Ectodermal cell (in vitro differentiated cells): ENCODE results near the gene PLEKHA7.

Experiments used
- H3K27ac ChIP-seq: 2 replicates; pipeline ENCODE4 v1.7.0; 2013; ENCODE audit warnings: mild to moderate bottlenecking, low read depth, low read length; ENCODE audit not compliant: insufficient read depth, poor library complexity, severe bottlenecking
- H3K27me3 ChIP-seq: 2 replicates; pipeline ENCODE4 v1.7.0; 2013; ENCODE audit warnings: mild to moderate bottlenecking, low read length; ENCODE audit not compliant: insufficient read depth, control insufficient read depth, poor library complexity, severe bottlenecking
- H3K36me3 ChIP-seq: one replicate; pipeline ENCODE4 v1.7.0; 2013; ENCODE audit warnings: low read length; ENCODE audit not compliant: control insufficient read depth, insufficient read depth
- H3K4me1 ChIP-seq: one replicate; pipeline ENCODE4 v1.7.0; 2013; ENCODE audit warnings: low read length; ENCODE audit not compliant: control insufficient read depth, insufficient read depth
- H3K4me3 ChIP-seq: 2 replicates; pipeline ENCODE4 v1.7.0; 2013; ENCODE audit warnings: low read depth, low read length, control low read depth; ENCODE audit not compliant: insufficient read depth
- H3K9me3 ChIP-seq: 2 replicates; pipeline ENCODE4 v1.7.0; 2013; ENCODE audit warnings: mild to moderate bottlenecking, low read length, moderate library complexity; ENCODE audit not compliant: control insufficient read depth
- WGBS, 2 experiments: methylation state at CpG; one replicate each; pipeline ENCODE4 v1.1.7; 2013; ENCODE audit warnings: missing lambda C conversion rate in 2 of 2; 5-methylcytosine and 5-hydroxymethylcytosine counted together

The PLEKHA7 gene

DNA sequence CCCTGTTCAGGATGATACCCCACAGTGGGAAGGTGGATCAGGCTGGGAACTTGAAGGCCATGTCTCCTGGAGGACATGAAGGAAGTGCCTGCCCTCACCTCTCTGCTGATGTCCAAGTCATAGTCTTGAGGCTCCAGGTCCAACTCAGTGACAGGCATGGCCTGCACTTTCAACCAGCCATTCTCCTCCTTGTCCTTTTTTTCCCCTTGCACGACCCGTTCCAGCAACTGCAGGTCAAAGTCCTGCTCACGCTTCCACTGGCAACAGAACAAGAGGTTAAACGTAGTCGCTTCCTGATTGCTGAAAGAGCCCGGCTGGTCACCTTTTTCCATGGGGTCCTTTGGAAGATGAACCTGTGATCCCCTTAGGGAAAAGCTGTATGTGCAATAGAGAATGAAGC is 228.1 kb downstream of the PLEKHA7 start:
- H3K36me3 ChIP-seq: no peaks in the 10 kb centered on the region
- no peak overlapping the region for H3K4me3 ChIP-seq
- WGBS, 2 experiments: 95 to 96% methylated on average over 6 of the region's 6 CpGs
- H3K27ac ChIP-seq: no peak overlapping the region
- H3K9me3 ChIP-seq: no peaks in the 10 kb centered on the region
- peaks cover 26% of the 10 kb centered on the region for H3K4me1 ChIP-seq
- H3K27me3 ChIP-seq: peaks cover 9% of the 10 kb centered on the region

DNA sequence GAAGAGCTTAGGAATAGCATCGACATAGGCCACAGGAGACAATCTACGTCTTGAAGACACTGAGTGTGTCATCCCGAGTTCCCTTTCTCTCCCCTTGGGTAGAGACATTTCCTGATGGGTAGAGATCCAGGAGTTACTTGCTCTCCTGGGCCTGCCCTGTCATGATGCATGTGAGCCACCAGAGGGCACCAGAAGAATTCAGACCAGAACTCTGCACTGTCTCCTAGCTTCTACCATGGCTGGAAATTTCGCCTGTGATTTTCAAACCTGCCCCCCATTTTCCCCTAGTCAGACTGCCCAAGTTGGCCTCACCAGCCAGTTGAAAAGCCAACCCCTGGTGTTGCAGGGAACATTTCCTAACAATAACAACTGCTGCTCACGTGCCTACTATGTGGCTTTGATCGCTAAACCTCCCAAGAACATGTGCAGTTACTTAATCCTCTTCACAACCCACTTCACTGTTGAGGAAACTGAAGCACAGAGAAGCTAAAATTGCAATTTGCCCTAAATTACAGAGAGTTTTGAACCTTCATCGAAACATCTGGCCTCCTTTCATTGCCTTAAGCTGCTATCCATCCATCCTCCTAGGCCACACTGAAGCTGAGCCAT is 228.6 kb downstream of the PLEKHA7 start:
- H3K27ac ChIP-seq: no peak overlapping the region
- H3K27me3 ChIP-seq: peaks cover 9% of the 10 kb centered on the region
- peaks cover 26% of the 10 kb centered on the region for H3K4me1 ChIP-seq
- WGBS, 2 experiments: 66 to 68% methylated on average over 7 of the region's 7 CpGs
- no peaks in the 10 kb centered on the region for H3K9me3 ChIP-seq
- H3K36me3 ChIP-seq: no peaks in the 10 kb centered on the region
- no peak overlapping the region for H3K4me3 ChIP-seq

DNA sequence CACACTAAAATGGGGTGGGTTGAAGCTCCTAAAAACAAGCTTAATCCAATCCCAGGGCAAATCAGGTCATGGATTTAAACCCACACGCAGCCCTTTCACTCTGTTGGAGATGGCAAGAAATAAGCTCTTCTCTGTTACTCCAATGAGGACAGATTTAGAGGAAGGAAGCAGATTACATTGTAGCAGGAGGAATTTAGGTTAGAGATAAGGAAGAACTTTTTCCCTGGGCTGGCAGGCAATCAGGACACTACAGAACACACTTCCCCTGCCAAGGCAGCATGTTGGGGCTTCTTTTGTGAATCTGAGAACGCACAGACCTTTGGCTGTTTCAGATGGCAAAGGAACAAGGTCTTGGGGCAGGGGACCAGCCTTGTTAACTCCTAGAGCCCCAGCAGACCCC is 229.5 kb downstream of the PLEKHA7 start:
- H3K36me3 ChIP-seq: no peaks in the 10 kb centered on the region
- H3K27ac ChIP-seq: peak overlapping the region; percentile 83
- WGBS, 2 experiments: 55 to 75% methylated on average over 2 of the region's 2 CpGs
- H3K4me1 ChIP-seq: peaks cover 26% of the 10 kb centered on the region
- peaks cover 9% of the 10 kb centered on the region for H3K27me3 ChIP-seq
- H3K4me3 ChIP-seq: no peak overlapping the region
- H3K9me3 ChIP-seq: no peaks in the 10 kb centered on the region

DNA sequence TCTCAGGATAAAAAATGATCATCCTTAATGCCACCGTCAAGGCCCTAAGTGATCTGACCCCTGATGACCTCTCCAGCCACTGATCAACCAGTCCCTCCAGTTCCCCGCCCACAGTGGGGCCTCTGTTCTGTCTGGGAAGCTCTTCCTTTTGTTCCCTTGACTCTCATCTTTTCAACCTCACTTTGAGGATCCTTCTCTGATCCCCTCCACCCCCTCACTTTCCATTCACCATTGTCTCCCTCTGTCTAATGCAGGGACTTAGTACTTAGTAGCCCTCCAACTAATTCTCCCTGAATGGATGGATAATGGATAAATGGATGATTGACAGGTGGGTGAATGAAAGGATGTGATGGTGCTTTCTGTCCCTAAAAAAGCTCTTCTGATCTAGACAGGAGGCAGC is 230.1 kb downstream of the PLEKHA7 start:
- H3K27ac ChIP-seq: peak overlapping the region; percentile 83
- 17 to 20% methylated on average over 2 of the region's 2 CpGs for WGBS, 2 experiments
- H3K27me3 ChIP-seq: peaks cover 9% of the 10 kb centered on the region
- H3K4me3 ChIP-seq: no peak overlapping the region
- no peaks in the 10 kb centered on the region for H3K9me3 ChIP-seq
- H3K4me1 ChIP-seq: peaks cover 26% of the 10 kb centered on the region
- H3K36me3 ChIP-seq: no peaks in the 10 kb centered on the region

DNA sequence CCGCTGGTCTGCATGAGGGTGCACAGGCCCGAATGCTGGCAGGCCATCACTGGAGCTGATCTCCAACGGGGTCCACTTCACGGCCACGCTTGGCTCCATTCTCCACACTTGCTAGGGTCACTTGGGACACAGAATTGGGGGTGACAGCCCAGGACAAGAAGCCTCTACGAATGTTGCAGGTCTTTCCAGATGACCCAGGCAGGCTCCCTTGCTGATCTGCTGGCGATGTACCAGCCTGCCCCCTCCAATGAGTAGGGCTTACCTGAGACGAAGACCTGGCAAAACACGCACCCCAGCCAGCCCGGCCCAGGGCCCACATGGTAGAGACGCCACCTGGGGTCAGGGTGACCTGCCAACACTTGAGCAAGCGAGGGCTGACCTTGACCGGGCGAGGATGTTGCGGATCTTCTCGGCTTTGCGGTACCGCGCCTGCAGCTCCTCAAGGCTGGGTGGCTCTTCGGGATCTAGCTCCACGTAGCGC is 230.9 kb downstream of the PLEKHA7 start:
- Histone ChIP-seq H3K27me3 (peaks cover 9% of the 10 kb centered on the region), H3K27ac (no peak overlapping the region), H3K4me3 (no peak overlapping the region), H3K4me1 (peaks cover 33% of the 10 kb centered on the region), H3K36me3 (no peaks in the 10 kb centered on the region), H3K9me3 (no peaks in the 10 kb centered on the region)
- 95 to 96% methylated on average over 22 of the region's 22 CpGs for WGBS, 2 experiments

DNA sequence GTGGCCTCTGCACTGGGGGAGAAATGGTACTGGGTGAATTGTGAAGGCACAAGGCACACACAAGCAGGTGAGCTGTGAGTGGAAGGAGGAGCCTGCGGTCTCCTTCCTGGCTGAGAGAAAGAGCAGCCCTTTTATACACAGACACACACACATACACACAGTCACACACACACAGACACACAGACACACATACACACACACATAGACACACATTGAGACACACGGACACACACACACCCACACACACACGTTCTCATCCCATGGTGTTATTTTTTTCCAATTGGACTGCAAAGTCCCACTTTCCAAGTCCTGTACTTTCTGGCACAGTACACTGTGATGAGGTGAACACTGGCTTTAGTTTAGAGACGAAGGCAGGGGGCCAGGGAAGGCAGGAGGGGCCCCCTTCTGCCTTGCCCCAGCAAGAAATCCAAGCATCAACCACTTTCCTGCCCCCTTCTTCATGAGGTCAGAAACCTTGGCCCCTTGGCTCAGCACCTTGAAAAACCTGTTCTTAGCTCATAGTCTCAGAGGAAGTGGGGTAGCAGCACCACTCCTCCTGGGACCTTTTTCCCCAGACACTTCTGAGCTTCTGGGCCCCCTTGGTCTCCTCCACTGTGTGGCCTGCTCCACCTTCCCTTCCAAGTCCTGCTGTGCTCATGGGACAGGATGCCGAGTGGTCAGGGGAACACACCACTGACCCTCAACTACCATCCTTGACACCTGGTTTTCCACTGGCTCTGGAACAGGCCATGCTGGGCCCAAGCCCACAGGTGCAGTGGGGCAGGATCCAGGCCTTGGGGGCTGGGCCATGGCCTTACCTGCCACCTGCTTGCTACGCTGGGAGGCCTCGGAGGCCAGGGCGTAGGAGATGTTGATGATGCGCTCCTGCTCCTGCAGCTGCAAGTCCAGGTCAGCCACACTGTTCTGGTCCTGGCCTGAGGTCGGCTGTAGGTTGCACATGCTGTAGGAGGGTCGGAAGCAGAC is 232.0 kb downstream of the PLEKHA7 start:
- no peaks in the 10 kb centered on the region for H3K36me3 ChIP-seq
- H3K4me1 ChIP-seq: peaks cover 33% of the 10 kb centered on the region
- 90 to 94% methylated on average over 11 of the region's 11 CpGs for WGBS, 2 experiments
- H3K27ac ChIP-seq: no peak overlapping the region
- H3K27me3 ChIP-seq: peaks cover 9% of the 10 kb centered on the region
- no peaks in the 10 kb centered on the region for H3K9me3 ChIP-seq
- no peak overlapping the region for H3K4me3 ChIP-seq

DNA sequence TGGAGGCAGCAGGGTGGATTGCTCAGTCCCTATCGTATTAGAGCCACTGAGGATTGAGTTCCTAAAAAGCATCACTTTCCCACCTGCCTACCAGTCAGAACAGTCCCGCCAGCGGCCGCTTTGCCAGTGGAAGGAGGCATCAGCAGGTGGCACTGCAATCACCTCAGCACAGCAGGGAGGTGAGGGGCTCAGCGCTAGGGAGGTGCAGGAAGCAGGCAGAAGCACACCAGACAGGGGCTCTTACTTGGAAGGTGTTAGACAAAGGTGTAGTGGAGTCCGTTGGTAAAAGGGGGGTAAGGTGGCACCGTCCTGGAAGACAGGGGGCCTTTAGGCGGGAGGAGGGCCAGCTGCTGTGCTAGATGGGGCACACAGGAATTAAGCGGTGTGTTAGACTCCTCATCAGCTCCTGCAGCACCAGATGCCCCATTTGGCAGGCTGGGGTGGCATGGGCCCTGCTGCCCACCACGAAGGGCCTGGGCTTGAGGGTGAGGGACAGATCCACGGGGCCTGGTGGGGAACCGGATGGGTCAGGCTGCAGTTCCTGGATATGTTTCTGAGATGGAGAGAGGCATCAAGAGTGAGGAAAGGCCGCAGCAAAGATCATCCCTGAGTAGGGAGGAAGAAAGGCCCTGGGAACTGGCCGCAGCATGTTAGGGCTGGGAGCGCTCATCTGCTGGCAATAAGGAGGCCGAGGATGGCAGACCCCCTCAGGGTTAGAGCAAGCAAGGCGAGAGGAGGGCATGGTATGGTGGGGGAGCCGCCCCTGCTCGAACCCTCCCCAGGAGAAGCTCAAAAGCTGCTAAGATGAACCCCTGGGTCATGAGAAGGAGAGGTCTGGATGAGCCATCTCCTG is 233.3 kb downstream of the PLEKHA7 start:
- H3K4me3 ChIP-seq: no peak overlapping the region
- 91% methylated on average over 19 of the region's 19 CpGs for WGBS, 2 experiments

DNA sequence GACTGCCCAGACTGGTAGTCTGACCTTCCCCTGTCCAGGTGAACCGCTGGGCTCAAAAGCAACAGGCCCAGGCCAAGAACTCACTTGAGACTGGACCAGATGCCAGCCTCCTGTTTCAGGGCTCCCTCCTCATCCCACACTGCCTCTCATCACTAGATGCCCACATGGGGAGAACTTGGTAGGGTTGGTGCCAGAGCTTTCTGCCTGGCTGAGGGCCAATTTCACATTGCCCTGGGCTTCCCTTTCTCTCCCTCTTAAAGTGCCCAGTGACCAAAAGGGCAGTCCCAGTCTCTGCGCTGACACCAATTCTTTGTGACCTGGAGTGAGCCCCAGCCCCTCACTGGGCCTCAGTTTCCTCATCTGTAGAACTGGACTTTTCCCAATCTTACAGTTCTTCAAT is 234.1 kb downstream of the PLEKHA7 start:
- Histone ChIP-seq H3K27ac (no peak overlapping the region), H3K9me3 (no peaks in the 10 kb centered on the region), H3K4me3 (no peak overlapping the region), H3K36me3 (no peaks in the 10 kb centered on the region), H3K4me1 (peaks cover 45% of the 10 kb centered on the region), H3K27me3 (peaks cover 9% of the 10 kb centered on the region)
- 95 to 99% methylated on average over 2 of the region's 2 CpGs for WGBS, 2 experiments

More for the DNA sequence above, 233.3 kb downstream of the PLEKHA7 start:
- Histone ChIP-seq H3K4me1 (peaks cover 42% of the 10 kb centered on the region), H3K27me3 (peaks cover 9% of the 10 kb centered on the region), H3K36me3 (no peaks in the 10 kb centered on the region), H3K9me3 (no peaks in the 10 kb centered on the region), H3K27ac (no peak overlapping the region)

DNA sequence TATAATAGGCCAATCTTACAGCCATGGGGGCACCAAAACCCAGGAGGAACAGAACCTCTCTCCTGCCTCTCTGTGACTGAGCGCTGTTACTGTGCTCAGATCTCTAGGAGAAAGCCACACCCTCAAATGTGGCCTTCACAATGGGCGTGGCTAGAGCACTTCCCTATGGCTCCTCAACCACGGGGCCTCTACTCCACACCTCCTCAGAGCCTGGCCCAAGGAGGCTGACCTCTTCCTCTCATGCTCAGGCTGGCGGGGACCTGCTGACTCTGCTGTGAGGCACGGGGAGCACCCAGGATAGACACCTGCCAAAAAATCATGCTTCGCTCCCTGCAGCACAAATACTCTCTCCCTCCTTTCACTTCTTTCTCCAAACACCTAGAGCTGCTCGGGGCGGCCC is 234.8 kb downstream of the PLEKHA7 start:
- H3K36me3 ChIP-seq: no peaks in the 10 kb centered on the region
- no peaks in the 10 kb centered on the region for H3K9me3 ChIP-seq
- H3K4me3 ChIP-seq: no peak overlapping the region
- H3K27ac ChIP-seq: no peak overlapping the region
- 76 to 78% methylated on average over 8 of the region's 8 CpGs for WGBS, 2 experiments
- peaks cover 45% of the 10 kb centered on the region for H3K4me1 ChIP-seq
- peaks cover 9% of the 10 kb centered on the region for H3K27me3 ChIP-seq
